Right ventricle myocardium inferior (tissue), 1 donor: Measurements from ENCODE around the gene BABAM2. TPM values are rescaled to one million over a fixed set of nuclear protein-coding genes. Genes with fewer than 3 reads are reported as not detected.

Experiments
- ATAC-seq: fragments of 200-7000 bp; cut with Tn5 transposase; one replicate; pipeline ENCODE4 v1.9.1; 2020; ENCODE audit warnings: mild to moderate bottlenecking, moderate library complexity
- DNase-seq: peaks from one replicate; pipeline ENCODE4 v3.0.0; 2021; ENCODE audit errors: missing footprints
- intact Hi-C: fragments of 100-400 bp; cut with DNase I; formaldehyde crosslinking; loops from one replicate; pipeline ENCODE4 v1.11.0; 2022
- total RNA-seq: library from RNA; stranded (reverse); fragmentation: NEBNext Ultra II Directional; extraction: Animal tissue kit (Norgen Biotek cat#: 25700); gene quantifications from one replicate; pipeline ENCODE4 v1.2.1, GENCODE V29; 2021
- donor health status: DM: no; HTN: yes; CAD: no; lungs with severe emphysema.

Gene BABAM2
- total RNA-seq, 1 donor from 2014 or later, result 53.0 TPM

GRCh38 chr2:28313220-28313784 is 422.8 kb downstream of the BABAM2 start:
- intact Hi-C loops, result loop anchor here (2.0 kb wide), 1 partner anchor 13 kb away; no protein-coding TSS in a partner anchor
- ATAC-seq (no peak), DNase-seq (no peak)

DNA sequence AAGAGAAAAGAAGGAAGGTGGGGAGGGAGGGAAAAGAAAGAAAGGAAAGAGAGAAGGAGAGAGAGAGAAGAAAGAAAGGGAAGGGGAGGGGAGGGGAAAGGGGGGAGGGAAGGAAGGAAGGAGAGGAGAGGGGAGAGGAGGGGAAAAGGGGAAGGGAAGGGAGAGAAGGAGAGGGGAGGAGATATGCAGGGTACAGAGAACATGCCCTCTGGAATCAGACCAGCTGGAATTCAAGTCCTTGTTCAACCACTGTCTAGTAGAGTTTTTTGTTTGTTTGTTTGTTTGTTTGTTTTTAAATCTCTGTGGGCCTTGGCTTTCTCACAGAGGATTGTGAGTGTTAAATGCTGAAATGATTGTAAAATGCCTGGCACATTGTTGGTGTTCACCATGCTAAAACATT is 424.4 kb downstream of the BABAM2 start:
- no peak for ATAC-seq
- no peak for DNase-seq
- intact Hi-C loops, result no loop called here

DNA sequence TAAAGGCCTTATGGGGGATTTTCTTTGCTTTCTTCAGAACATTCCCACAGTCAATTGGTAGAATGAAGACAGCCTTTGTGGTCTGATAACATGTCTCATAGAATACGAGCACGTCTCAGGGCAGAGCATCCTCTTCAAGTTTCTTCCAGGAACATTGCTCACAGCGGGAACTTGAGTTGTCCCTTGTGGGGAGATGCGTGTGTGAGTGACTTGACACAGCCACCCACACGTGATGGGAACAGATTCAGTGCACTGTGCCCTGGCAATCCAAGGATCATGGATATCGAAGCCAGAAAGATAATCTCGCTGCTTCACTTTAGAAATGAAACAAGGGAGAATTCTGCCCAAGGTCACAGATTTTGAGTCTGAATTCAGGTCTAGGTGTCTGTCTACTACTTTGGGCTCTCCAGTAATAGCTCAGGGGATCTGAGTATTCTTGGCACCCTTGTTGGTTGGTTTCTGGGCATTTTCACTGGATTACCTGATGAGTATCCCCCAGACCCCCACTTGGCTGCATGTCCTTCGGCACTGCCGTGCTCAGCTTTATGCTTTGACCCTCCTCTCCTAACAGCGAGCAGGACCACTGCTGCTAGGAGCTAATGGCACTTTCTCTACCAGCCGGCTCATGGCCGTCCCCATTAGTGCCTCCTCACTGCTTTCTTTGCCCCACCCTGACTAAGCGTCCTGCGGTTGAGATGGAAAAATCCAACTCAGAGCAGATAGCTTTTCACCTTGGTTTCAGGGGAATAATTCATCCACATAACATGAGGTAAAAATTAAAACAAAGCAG is 426.2 kb downstream of the BABAM2 start:
- DNase-seq, result no peak
- ATAC-seq, result no peak
- intact Hi-C loops, result no loop called here

- no peak for DNase-seq
- ATAC-seq, result no peak
- intact Hi-C loops, result no loop called here
Measured at GRCh38 chr2:28317390-28317789, 426.9 kb downstream of the BABAM2 start.

- DNase-seq (no peak), ATAC-seq (no peak)
- intact Hi-C loops, result no loop called here
Measured at GRCh38 chr2:28318023-28318422, 427.5 kb downstream of the BABAM2 start.

- intact Hi-C loops, result no loop called here
- no peak for DNase-seq
- no peak for ATAC-seq
Measured at GRCh38 chr2:28318462-28319117, 428.1 kb downstream of the BABAM2 start.

GRCh38 chr2:28319118-28320008 is 428.8 kb downstream of the BABAM2 start:
- intact Hi-C loops, result no loop called here
- no peak for ATAC-seq
- DNase-seq, result no peak

DNA sequence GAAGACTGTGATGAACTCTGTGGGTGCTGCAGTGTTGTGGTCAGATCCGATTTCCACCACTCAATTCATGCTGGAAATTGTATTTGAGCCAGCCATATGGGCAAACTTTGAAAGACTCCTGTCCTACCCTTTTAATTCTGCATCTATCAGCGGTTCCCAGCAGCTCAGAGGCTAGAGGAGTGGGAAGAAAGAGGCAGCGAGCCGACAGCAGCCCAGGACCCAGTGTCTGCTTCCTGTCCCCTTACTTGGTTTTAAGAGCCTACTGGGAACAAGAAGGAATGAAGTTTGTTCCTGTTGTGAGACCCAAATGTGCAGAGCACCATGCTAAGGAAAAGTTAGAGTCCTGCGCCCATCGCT is 429.5 kb downstream of the BABAM2 start:
- ATAC-seq, result no peak
- intact Hi-C loops, result no loop called here

DNA sequence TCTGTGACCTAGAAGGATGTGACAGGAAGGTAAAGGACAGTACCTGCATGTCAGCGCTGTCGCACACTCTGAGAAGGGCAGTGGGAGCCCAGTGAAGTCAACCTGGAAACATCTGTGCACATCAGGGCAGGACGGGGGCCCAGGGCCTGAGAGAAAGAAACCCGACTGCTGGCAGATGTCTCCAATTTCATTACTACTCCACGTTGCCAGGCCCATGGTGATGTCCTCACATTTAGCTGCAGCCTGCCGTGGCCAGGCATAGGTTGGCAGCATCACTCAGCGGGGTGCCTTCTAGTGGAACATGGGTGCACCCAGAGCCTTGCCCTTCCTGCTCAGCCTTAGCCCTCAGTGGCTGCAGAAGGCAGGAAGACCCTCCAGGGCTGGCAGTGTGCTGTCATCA is 429.8 kb downstream of the BABAM2 start:
- no peak for DNase-seq
- no peak for ATAC-seq
- intact Hi-C loops, result no loop called here

More for the DNA sequence above, 429.5 kb downstream of the BABAM2 start:
- DNase-seq, result no peak

- intact Hi-C loops, result no loop called here
- ATAC-seq, result no peak
- no peak for DNase-seq
Measured at GRCh38 chr2:28321426-28321825, 430.9 kb downstream of the BABAM2 start.

GRCh38 chr2:28322051-28322450 is 431.5 kb downstream of the BABAM2 start:
- DNase-seq, result no peak
- intact Hi-C loops, result no loop called here
- ATAC-seq, result no peak

GRCh38 chr2:28322456-28322855 is 431.9 kb downstream of the BABAM2 start:
- DNase-seq, result no peak
- ATAC-seq, result no peak
- intact Hi-C loops, result no loop called here

DNA sequence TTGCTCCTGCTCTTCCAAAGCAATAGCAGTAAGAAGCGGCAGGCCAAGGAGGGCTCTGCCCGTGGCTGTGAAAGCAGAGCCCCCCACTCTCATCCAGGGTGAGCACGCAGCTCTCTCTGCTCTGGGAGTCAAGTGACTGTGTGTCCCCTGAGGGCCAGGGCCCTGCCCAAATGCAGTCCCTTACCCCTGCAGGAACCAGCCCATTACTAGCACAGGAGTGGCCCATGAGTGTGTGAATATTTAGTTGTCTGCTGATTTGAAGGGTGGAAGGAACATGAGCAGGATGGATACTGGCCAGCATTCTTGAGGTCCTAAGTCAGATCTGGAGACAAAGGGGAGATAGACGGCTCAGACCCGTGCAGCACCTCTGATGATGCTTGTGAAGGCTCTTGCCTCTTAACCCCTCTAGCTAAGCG is 432.5 kb downstream of the BABAM2 start:
- ATAC-seq (no peak), DNase-seq (no peak)
- intact Hi-C loops, result no loop called here

GRCh38 chr2:28325173-28325566 is 434.6 kb downstream of the BABAM2 start:
- ATAC-seq (no peak), DNase-seq (no peak)
- intact Hi-C loops, result no loop called here

GRCh38 chr2:28325567-28326468 is 435.3 kb downstream of the BABAM2 start:
- ATAC-seq (no peak), DNase-seq (no peak)
- intact Hi-C loops, result loop anchor here (2.0 kb wide), 1 partner anchor 13 kb away; no protein-coding TSS in a partner anchor

- intact Hi-C loops, result loop anchor here (2.0 kb wide), 1 partner anchor 14 kb away; no protein-coding TSS in a partner anchor
- ATAC-seq (no peak), DNase-seq (no peak)
Measured at GRCh38 chr2:28326469-28326805, 435.9 kb downstream of the BABAM2 start.

GRCh38 chr2:28326881-28327505 is 436.5 kb downstream of the BABAM2 start:
- peak; percentile 36 for ATAC-seq

GRCh38 chr2:28327581-28327955 is 437.0 kb downstream of the BABAM2 start:
- DNase-seq (no peak), ATAC-seq (no peak)
- intact Hi-C loops, result loop anchor here (2.0 kb wide), 1 partner anchor 15 kb away; no protein-coding TSS in a partner anchor

More at GRCh38 chr2:28326881-28327505, 436.5 kb downstream of the BABAM2 start:
- no peak for DNase-seq
- intact Hi-C loops, result loop anchor here (2.0 kb wide), 1 partner anchor 14 kb away; no protein-coding TSS in a partner anchor
